GM12875 (cell line): ENCODE measurements around the gene SEC23IP.
A peak's percentile ranks its signal among the peaks of the same experiment; 100 is the strongest.
"Not testable (repeated sequence)": the region's sequence is repeated elsewhere in the genome, so short reads cannot be mapped to it uniquely, and the experiment has no call there.

ENCODE experiments used
- H3K4me3 ChIP-seq: one replicate; pipeline ENCODE4 v1.5.1; 2011; ENCODE audit warnings: low read depth, low read length, control low read depth
- TF ChIP-seq, protein P1 (sequence below): IDR thresholded peaks from 2 replicates; pipeline ENCODE4 v1.5.1; 2011; ENCODE audit warnings: low read depth, mild to moderate bottlenecking, control low read depth, inconsistent platforms, low read length, moderate library complexity, borderline replicate concordance; ENCODE audit not compliant: insufficient read depth

SEC23IP gene

DNA sequence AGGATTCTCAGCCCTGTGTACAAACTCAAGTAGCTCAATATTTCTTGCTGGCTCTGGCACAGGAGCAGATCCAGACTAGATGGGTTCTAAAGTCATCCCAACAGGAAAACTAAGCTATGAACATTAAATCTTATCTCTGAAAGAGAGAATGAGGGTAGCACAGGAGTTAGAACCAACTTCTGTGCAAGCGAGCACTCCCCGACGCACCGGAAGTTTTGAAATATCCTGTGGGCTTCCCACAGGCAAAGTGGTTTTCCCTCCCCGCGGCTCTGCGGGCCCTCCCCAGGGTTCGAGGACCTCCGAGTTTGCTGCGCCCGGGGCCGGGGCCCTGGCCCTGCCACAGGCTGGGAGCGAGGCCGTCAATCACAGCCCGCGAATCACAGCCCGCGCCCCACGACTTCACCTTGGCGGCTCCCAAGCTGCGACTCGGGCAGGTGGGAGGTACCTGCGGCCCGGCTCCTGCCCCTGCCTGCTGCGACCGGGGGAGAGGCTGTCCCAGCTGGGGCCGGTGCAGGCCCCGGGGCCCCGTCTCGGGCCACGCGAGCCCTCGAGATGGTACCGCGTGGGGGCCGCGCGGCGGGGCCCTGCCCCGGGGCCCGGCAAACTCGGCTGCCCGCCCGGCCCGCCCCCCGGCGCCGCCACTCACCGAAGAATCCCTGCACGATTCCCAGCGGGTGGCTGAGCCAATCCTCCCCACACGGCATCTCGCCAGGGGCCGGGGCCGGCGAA lies 20.5 kb upstream of the SEC23IP start:
- TF ChIP-seq, protein P1, sequence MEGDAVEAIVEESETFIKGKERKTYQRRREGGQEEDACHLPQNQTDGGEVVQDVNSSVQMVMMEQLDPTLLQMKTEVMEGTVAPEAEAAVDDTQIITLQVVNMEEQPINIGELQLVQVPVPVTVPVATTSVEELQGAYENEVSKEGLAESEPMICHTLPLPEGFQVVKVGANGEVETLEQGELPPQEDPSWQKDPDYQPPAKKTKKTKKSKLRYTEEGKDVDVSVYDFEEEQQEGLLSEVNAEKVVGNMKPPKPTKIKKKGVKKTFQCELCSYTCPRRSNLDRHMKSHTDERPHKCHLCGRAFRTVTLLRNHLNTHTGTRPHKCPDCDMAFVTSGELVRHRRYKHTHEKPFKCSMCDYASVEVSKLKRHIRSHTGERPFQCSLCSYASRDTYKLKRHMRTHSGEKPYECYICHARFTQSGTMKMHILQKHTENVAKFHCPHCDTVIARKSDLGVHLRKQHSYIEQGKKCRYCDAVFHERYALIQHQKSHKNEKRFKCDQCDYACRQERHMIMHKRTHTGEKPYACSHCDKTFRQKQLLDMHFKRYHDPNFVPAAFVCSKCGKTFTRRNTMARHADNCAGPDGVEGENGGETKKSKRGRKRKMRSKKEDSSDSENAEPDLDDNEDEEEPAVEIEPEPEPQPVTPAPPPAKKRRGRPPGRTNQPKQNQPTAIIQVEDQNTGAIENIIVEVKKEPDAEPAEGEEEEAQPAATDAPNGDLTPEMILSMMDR = no peak
- peak overlapping the region; percentile 90 for H3K4me3 ChIP-seq

DNA sequence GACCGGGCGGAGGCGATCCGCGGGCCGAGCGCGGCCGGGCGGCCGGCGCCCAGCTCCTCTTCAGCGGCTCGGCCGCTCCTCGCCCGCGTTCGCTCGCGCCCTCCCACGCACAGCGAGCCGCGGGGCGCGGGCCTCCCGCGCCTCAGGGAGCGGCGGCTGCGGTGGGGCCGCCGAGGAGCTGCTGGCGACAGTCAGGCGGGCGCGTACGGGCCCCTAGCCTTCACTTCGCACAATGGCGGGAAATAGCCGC lies 20.0 kb upstream of the SEC23IP start, which contains the start of gene MCMBP:
TSS of gene MCMBP (minus strand) at position 234 of the 250 bp plus-strand sequence. CDS start 259 bp downstream, outside the sequence.
- TF ChIP-seq, protein P1 = no peak
- peak within 1 kb of the TSS; percentile 90 for H3K4me3 ChIP-seq

DNA sequence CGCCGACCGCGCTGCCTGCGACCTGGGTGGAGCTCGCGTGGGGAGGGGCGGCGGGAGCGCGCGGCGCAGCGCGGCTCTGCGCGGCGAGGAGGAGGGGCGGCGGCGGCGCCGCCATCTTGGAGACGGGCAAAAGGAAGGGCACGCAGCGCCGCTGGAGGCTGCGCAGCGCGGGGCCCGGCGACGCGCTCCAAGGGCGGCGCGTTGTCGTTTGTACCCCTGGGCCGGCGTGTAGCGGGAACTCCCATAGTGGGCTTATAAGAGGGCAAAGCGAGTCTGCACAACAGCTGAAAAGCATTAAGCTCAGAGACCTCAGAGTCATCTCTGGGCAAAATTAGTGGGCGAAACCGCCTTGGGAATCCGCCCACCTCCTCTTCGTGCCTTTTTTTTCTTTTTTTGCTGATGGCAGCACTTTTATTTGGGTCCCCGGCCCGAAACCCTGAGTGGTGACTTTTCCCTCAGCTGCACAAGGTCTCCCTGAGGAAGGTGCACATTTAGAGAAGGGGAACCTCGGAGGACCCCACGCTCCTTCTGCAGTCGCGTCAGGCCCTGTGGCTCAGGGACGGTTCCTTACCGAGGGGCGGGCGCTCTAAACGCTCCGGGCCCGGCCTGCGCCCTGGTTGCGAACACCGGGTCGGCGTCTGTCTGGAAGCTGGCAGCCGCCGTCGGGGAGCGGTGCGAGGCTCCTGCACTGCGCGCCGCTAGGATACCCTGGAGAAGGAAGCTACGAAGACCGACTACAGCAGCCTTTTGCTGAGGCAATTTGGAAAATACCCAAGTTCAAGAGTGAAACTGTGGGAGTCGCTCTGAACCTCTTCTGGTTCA lies 19.5 kb upstream of the SEC23IP start:
- TF ChIP-seq, protein P1 = no peak
- H3K4me3 ChIP-seq = peak overlapping the region; percentile 90

DNA sequence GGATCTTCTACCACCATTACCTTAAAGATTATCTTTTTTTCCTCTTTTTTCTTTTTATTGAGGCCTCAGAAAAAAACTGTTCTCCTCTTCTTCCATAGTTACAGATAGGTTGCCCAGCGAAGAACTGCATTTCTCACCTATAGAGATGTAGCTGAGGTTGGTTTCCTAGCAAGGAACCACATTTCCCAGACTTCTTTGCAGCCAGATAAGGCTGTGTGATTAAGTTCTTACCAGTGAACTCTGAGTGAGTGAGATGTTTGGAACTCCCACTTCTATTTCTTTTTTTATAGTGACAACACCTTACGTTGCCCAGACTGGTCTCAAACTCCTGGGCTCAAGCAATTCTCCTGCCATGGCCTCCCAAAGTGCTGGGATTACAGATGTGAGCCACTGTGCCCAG lies 14.0 kb upstream of the SEC23IP start:
- no peak overlapping the region for H3K4me3 ChIP-seq

GRCh38 chr10:119883901-119884611 lies 8.5 kb upstream of the SEC23IP start:
- not testable (repeated sequence) for H3K4me3 ChIP-seq

More for the DNA sequence above, 14.0 kb upstream of the SEC23IP start:
- TF ChIP-seq, protein P1 = no peak

- H3K4me3 ChIP-seq = not testable (repeated sequence)
Measured at GRCh38 chr10:119886070-119886469, 6.5 kb upstream of the SEC23IP start.

DNA sequence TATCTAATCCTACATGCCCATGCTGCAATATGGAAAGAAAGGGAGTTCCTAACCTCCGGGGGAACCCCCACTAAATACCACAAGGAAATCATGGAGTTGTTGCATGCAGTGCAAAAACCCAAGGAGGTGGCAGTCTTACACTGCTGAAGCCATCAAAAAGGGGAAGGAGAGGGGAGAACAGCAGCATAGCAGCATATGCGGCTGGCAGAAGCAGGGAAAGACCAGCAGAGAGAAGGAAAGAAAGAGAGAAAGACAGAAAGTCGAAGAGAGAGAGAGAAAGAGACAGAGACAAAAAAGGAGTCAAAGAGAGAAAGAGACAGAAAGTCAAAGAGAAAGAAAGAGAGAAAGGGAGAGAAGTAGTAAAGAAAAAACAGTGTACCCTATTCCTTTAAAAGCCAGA lies 3.8 kb upstream of the SEC23IP start:
- H3K4me3 ChIP-seq = not testable (repeated sequence)

GRCh38 chr10:119889201-119889600 lies 3.3 kb upstream of the SEC23IP start:
- H3K4me3 ChIP-seq = not testable (repeated sequence)

- not testable (repeated sequence) for H3K4me3 ChIP-seq
Measured at GRCh38 chr10:119890307-119890706, 2.2 kb upstream of the SEC23IP start.

DNA sequence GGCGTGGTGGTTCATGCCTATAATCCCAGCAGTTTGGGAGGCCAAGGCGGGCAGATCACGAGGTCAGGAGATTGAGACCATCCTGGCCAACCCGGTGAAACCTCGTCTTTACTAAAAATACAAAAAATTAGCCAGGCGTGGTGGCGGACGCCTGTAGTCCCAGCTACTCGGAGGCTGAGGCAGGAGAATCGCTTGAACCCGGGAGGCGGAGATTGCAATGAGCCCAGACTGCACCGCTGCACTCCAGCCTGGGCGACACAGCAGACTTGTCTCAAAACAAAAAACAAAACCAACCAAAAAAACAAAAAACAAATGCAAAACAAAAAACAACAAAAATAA lies 712 bp upstream of the SEC23IP start:
- H3K4me3 ChIP-seq = peak overlapping the region; percentile 88
